A549 (cell line): ENCODE results near the gene UTY. TPM values are rescaled to one million over a fixed set of nuclear protein-coding genes. Genes with fewer than 3 reads are reported as not detected.

ENCODE experiments used
- ATAC-seq, 2 experiments: fragments of 200-7000 bp in 1 of 2; fragments of >200 bp in 1 of 2; cut with Nextera tagmentation in 1 of 2; cut with Tn5 transposase in 1 of 2; 3 replicates each; pipeline versions ENCODE4 v1.8.0 to v1.9.1; 2018 to 2020; ENCODE audit warnings: mild to moderate bottlenecking in 1 of 2, moderate library complexity in 1 of 2
- CTCF ChIA-PET: fragments of 300-600 bp; sonication (Branson Sonifier 250); formaldehyde crosslinking; extraction: SDS; loops from one replicate; lab custom pipeline; 2021; ENCODE audit warnings: antibody characterized with exemption, inconsistent platforms; lab: Yijun Ruan, JAX
- POLR2A ChIA-PET: fragments of 350-600 bp; formaldehyde crosslinking; extraction: SDS; loops from one replicate; lab custom pipeline; 2021; ENCODE audit warnings: antibody characterized with exemption, inconsistent platforms; lab: Yijun Ruan, JAX
- DNase-seq, 2 experiments: peaks; one replicate each; pipeline versions ENCODE4 v3.0.0 to v3.0.0-alpha.2; 2011 to 2016; ENCODE audit warnings: low read depth in 1 of 2, low spot score in 1 of 2
- FAIRE-seq: peaks from 2 replicates; lab custom pipeline; 2011; peaks lifted over from hg19 to GRCh38; lab: Jason Lieb, UNC
- H3K27ac ChIP-seq, 2 experiments: fragments of >200 bp; sonication (Bioruptor Twin); formaldehyde crosslinking; 3 replicates each; pipeline ENCODE4 v1.5.1; 2016 to 2017
- H3K4me1 ChIP-seq: fragments of >200 bp; sonication (Bioruptor Twin); formaldehyde crosslinking; 3 replicates; pipeline ENCODE4 v1.6.1; 2016
- H3K4me2 ChIP-seq: fragments of >200 bp; sonication (Bioruptor Twin); formaldehyde crosslinking; 3 replicates; pipeline ENCODE4 v1.6.1; 2016
- H3K4me3 ChIP-seq: fragments of >200 bp; sonication (Bioruptor Twin); formaldehyde crosslinking; 3 replicates; pipeline ENCODE4 v1.5.1; 2016
- H3K9me3 ChIP-seq: fragments of >200 bp; sonication (Bioruptor Twin); formaldehyde crosslinking; 3 replicates; pipeline ENCODE4 v1.6.1; 2016
- CHD2 ChIP-seq: fragments of 150-350 bp; IDR thresholded peaks from 2 replicates; pipeline ENCODE4 v1.6.1; 2014; ENCODE audit warnings: low read length; ENCODE audit not compliant: partially characterized antibody
- CHD4 ChIP-seq: fragments of 200-600 bp; sonication (generic); IDR thresholded peaks from 2 replicates; pipeline ENCODE4 v1.6.1; 2016; ENCODE audit warnings: antibody characterized with exemption, mild to moderate bottlenecking, borderline replicate concordance
- E2F6 ChIP-seq: IDR thresholded peaks from 2 replicates; pipeline ENCODE4 v1.6.1; 2012; ENCODE audit warnings: low read depth, borderline replicate concordance
- FOXS1 ChIP-seq: fragments of 250-450 bp; sonication (Bioruptor Pico); IDR thresholded peaks from 2 replicates; pipeline ENCODE4 v1.5.0; 2020; ENCODE audit warnings: mild to moderate bottlenecking, moderate library complexity
- HDAC2 ChIP-seq: fragments of 200-600 bp; sonication (generic); IDR thresholded peaks from 2 replicates; pipeline ENCODE4 v1.6.1; 2016
- HES2 ChIP-seq: fragments of >200 bp; sonication (Bioruptor Twin); formaldehyde crosslinking; IDR thresholded peaks from 2 replicates; pipeline ENCODE4 v1.6.1; 2016
- HEYL ChIP-seq: fragments of 250-450 bp; sonication (Bioruptor Pico); IDR thresholded peaks from 2 replicates; pipeline ENCODE4 v1.8.0; 2021; ENCODE audit warnings: mild to moderate bottlenecking, moderate library complexity
- HOXA7 ChIP-seq: fragments of 250-450 bp; sonication (Bioruptor Pico); IDR thresholded peaks from 2 replicates; pipeline ENCODE4 v1.5.0; 2020; ENCODE audit warnings: mild to moderate bottlenecking, moderate library complexity
- HOXB13 ChIP-seq: fragments of 250-450 bp; sonication (Bioruptor Pico); IDR thresholded peaks from 2 replicates; pipeline ENCODE4 v1.5.0; 2020; ENCODE audit warnings: low read depth, mild to moderate bottlenecking, moderate library complexity
- JUNB ChIP-seq: fragments of >200 bp; sonication (Bioruptor Twin); formaldehyde crosslinking; IDR thresholded peaks from 2 replicates; pipeline ENCODE4 v1.6.1; 2016
- KDM1A ChIP-seq: fragments of 200-600 bp; sonication (generic); IDR thresholded peaks from 2 replicates; pipeline ENCODE4 v1.6.1; 2016; ENCODE audit warnings: low read depth, mild to moderate bottlenecking
- KDM5A ChIP-seq: fragments of 200-600 bp; sonication (generic); IDR thresholded peaks from 2 replicates; pipeline ENCODE4 v1.6.1; 2016; ENCODE audit warnings: antibody characterized with exemption, mild to moderate bottlenecking
- MAFK ChIP-seq: fragments of 450-650 bp; IDR thresholded peaks from 2 replicates; pipeline ENCODE4 v1.6.1; 2014; ENCODE audit not compliant: partially characterized antibody
- MAX ChIP-seq: IDR thresholded peaks from 2 replicates; pipeline ENCODE4 v1.6.1; 2012
- MAZ ChIP-seq: fragments of 150-350 bp; IDR thresholded peaks from 2 replicates; pipeline ENCODE4 v1.6.1; 2014; ENCODE audit warnings: antibody characterized with exemption, low read depth, low read length, borderline replicate concordance
- NPAS2 ChIP-seq: fragments of 250-450 bp; sonication (Bioruptor Pico); IDR thresholded peaks from 2 replicates; pipeline ENCODE4 v1.8.0; 2022; ENCODE audit warnings: mild to moderate bottlenecking, moderate library complexity, borderline replicate concordance
- NR3C1 ChIP-seq: fragments of >200 bp; sonication (Bioruptor Twin); formaldehyde crosslinking; IDR thresholded peaks from 3 replicates; pipeline ENCODE4 v1.6.1; 2017
- POLR2AphosphoS2 ChIP-seq: conservative IDR thresholded peaks from 2 replicates; pipeline ENCODE4 v1.6.1; 2012; ENCODE audit warnings: low read length, improper control_type of control experiment, inconsistent platforms
- RAD21 ChIP-seq, 2 experiments: fragments of >200 bp in 1 of 2; sonication (Bioruptor Twin) in 1 of 2; formaldehyde crosslinking in 1 of 2; IDR thresholded peaks in 1 of 2; conservative IDR thresholded peaks in 1 of 2; 2 replicates in 1 of 2; 3 replicates in 1 of 2; pipeline ENCODE4 v1.6.1; 2012 to 2018; ENCODE audit warnings: inconsistent platforms in 1 of 2
- RNF2 ChIP-seq: fragments of 200-600 bp; sonication (generic); IDR thresholded peaks from 2 replicates; pipeline ENCODE4 v1.6.1; 2016; ENCODE audit warnings: low read depth, mild to moderate bottlenecking, antibody characterized with exemption, moderate library complexity, borderline replicate concordance
- TFCP2L1 ChIP-seq: fragments of 250-450 bp; sonication (Bioruptor Pico); IDR thresholded peaks from 2 replicates; pipeline ENCODE4 v1.5.0; 2021; ENCODE audit warnings: mild to moderate bottlenecking
- ZC3H11A ChIP-seq: fragments of 450-650 bp; IDR thresholded peaks from 2 replicates; pipeline ENCODE4 v1.6.1; 2014; ENCODE audit warnings: antibody characterized with exemption, mild to moderate bottlenecking
- ZFP36 ChIP-seq: fragments of 450-650 bp; IDR thresholded peaks from 2 replicates; pipeline ENCODE4 v1.6.1; 2014; ENCODE audit warnings: borderline replicate concordance; ENCODE audit not compliant: partially characterized antibody
- WGBS: methylation state at CpG from one replicate; pipeline ENCODE4 v1.1.6; 2017; ENCODE audit errors: missing lambda C conversion rate; 5-methylcytosine and 5-hydroxymethylcytosine counted together
- polyA plus RNA-seq, 4 experiments: library from polyadenylated mRNA; depleted of rRNA in 3 of 4; stranded (reverse); fragments of >200 nt; fragmentation: RNase III in 1 of 4; extraction: RNeasy Plus Mini Kit Qiagen cat#74134 plus additional on column Dnase treatment in 1 of 4; gene quantifications; 2 replicates in 3 of 4; 3 replicates in 1 of 4; pipeline ENCODE4 v1.2.3, GENCODE V29; 2011 to 2017
- TF ChIP-seq, protein P1 (sequence below): fragments of 250-450 bp; sonication (Bioruptor Pico); IDR thresholded peaks from 2 replicates; pipeline ENCODE4 v1.5.0; 2020; ENCODE audit warnings: low read depth, mild to moderate bottlenecking, moderate library complexity
- TF ChIP-seq, protein P2 (sequence below): fragments of >200 bp; sonication (Bioruptor Twin); formaldehyde crosslinking; IDR thresholded peaks from 3 replicates; pipeline ENCODE4 v1.5.1; 2016
- TF ChIP-seq, protein P3 (sequence below): IDR thresholded peaks from 2 replicates; pipeline ENCODE4 v1.6.1; 2012

Gene UTY
- polyA plus RNA-seq, 2 of the 4 experiments (the other 2 are of a cell fraction), result 2.9 to 12.5 TPM

- H3K4me1 ChIP-seq, result no peaks in the 10 kb centered on the region
- H3K27ac ChIP-seq, result no peak overlapping the region
- ChIA-PET CTCF (no interaction called here), POLR2A (no interaction called here)
- H3K4me2 ChIP-seq, result no peak overlapping the region
- FAIRE-seq (no peak), ATAC-seq (no peak), DNase-seq (peak in 1 of 2 experiments; percentile 10)
- no peaks in the 10 kb centered on the region for H3K9me3 ChIP-seq
- no peak overlapping the region for H3K4me3 ChIP-seq
- TF ChIP-seq RAD21 (conservative IDR thresholded peaks at IDR 0.05 in 1 of 2, IDR thresholded peaks at IDR 0.05 in 1 of 2) (peak in 1 of 2 experiments; percentile 23; a peak in 1 of 5 replicates), ZFP36 (no peak)
- WGBS, result 80% methylated on average over 1 of the region's 1 CpG
Observed at GRCh38 chrY:13501215-13501614, 21.4 kb upstream of the UTY start.

DNA sequence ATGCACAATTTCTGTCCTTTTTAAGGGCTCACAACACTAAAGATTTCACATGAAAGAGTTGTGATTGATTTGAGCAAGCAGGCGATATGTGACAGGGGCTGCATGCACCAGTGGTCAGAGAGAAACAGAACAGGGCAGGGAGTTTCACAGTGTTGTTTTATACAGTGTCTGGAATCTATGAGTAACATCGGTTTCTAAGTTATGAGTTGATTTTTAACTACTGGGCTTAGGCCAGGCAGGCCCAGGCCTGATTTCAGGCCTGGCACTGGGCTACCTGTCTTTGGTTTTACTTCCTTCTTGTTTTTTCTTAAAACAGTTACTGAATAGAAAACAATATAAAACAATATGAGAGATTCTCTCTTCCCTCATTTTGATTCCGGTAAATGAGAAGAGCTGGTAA lies 13.9 kb upstream of the UTY start:
- WGBS, result 56% methylated on average over 3 of the region's 3 CpGs
- TF ChIP-seq HDAC2 (no peak), ZC3H11A (no peak), RNF2 (no peak), CHD2 (no peak), HOXB13 (no peak), JUNB (no peak), POLR2AphosphoS2 (no peak), HES2 (no peak), FOXS1 (no peak), MAZ (no peak), E2F6 (no peak), NR3C1 (no peak), TFCP2L1 (CRISPR knock-in tag) (no peak), NPAS2 (CRISPR knock-in tag) (no peak), HEYL (no peak), ZFP36 (no peak)
- TF ChIP-seq, protein P1, sequence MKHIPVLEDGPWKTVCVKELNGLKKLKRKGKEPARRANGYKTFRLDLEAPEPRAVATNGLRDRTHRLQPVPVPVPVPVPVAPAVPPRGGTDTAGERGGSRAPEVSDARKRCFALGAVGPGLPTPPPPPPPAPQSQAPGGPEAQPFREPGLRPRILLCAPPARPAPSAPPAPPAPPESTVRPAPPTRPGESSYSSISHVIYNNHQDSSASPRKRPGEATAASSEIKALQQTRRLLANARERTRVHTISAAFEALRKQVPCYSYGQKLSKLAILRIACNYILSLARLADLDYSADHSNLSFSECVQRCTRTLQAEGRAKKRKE, result no peak
- ChIA-PET POLR2A (no interaction called here), CTCF (no interaction called here)
- no peak for FAIRE-seq
- DNase-seq, result no peak
- peak overlapping the region; percentile 35 for H3K4me2 ChIP-seq
- no peak overlapping the region for H3K4me3 ChIP-seq
- peak overlapping the region; percentile 35 to 45; a peak in 2 of 6 replicates for H3K27ac ChIP-seq
- ATAC-seq, result no peak
- no peaks in the 10 kb centered on the region for H3K9me3 ChIP-seq
- peaks cover 4% of the 10 kb centered on the region; the same call in 1 of the 3 replicates for H3K4me1 ChIP-seq

- DNase-seq (no peak), FAIRE-seq (no peak), ATAC-seq (no peak)
- Histone ChIP-seq H3K27ac (no peak overlapping the region), H3K4me2 (no peak overlapping the region), H3K9me3 (no peaks in the 10 kb centered on the region), H3K4me3 (no peak overlapping the region), H3K4me1 (peaks cover 4% of the 10 kb centered on the region; the same call in 1 of the 3 replicates)
- ChIA-PET POLR2A (no interaction called here), CTCF (no interaction called here)
- WGBS, result 87% methylated on average over 2 of the region's 2 CpGs
- no peak for TF ChIP-seq RNF2
- TF ChIP-seq KDM5A, result no peak
- TF ChIP-seq, protein P2, sequence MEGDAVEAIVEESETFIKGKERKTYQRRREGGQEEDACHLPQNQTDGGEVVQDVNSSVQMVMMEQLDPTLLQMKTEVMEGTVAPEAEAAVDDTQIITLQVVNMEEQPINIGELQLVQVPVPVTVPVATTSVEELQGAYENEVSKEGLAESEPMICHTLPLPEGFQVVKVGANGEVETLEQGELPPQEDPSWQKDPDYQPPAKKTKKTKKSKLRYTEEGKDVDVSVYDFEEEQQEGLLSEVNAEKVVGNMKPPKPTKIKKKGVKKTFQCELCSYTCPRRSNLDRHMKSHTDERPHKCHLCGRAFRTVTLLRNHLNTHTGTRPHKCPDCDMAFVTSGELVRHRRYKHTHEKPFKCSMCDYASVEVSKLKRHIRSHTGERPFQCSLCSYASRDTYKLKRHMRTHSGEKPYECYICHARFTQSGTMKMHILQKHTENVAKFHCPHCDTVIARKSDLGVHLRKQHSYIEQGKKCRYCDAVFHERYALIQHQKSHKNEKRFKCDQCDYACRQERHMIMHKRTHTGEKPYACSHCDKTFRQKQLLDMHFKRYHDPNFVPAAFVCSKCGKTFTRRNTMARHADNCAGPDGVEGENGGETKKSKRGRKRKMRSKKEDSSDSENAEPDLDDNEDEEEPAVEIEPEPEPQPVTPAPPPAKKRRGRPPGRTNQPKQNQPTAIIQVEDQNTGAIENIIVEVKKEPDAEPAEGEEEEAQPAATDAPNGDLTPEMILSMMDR, result no peak
- TF ChIP-seq MAFK, result no peak
- no peak for TF ChIP-seq TFCP2L1 (CRISPR knock-in tag)
- no peak for TF ChIP-seq HOXA7 (CRISPR knock-in tag)
- no peak for TF ChIP-seq KDM1A
- no peak for TF ChIP-seq ZFP36
- no peak for TF ChIP-seq CHD4
- TF ChIP-seq, protein P3, sequence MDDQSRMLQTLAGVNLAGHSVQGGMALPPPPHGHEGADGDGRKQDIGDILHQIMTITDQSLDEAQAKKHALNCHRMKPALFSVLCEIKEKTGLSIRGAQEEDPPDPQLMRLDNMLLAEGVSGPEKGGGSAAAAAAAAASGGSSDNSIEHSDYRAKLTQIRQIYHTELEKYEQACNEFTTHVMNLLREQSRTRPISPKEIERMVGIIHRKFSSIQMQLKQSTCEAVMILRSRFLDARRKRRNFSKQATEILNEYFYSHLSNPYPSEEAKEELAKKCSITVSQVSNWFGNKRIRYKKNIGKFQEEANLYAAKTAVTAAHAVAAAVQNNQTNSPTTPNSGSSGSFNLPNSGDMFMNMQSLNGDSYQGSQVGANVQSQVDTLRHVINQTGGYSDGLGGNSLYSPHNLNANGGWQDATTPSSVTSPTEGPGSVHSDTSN, result no peak
- no peak for TF ChIP-seq MAX
- no peak for TF ChIP-seq HDAC2
- no peak for TF ChIP-seq RAD21 (conservative IDR thresholded peaks at IDR 0.05 in 1 of 2, IDR thresholded peaks at IDR 0.05 in 1 of 2)
- no peak for TF ChIP-seq NPAS2 (CRISPR knock-in tag)
Observed at GRCh38 chrY:13492408-13492807, 12.6 kb upstream of the UTY start.
